OCI-M2 (cell line): ENCODE data around the gene BORCS8.
"Not testable (repeated sequence)": the region's sequence is repeated elsewhere in the genome, so short reads cannot be mapped to it uniquely, and the experiment has no call there.

Experiments
- DNase-seq: peaks from one replicate; lab custom pipeline; 2025; ENCODE audit not compliant: unreplicated experiment; lab: John Stamatoyannopoulos, UW

BORCS8 gene

DNA sequence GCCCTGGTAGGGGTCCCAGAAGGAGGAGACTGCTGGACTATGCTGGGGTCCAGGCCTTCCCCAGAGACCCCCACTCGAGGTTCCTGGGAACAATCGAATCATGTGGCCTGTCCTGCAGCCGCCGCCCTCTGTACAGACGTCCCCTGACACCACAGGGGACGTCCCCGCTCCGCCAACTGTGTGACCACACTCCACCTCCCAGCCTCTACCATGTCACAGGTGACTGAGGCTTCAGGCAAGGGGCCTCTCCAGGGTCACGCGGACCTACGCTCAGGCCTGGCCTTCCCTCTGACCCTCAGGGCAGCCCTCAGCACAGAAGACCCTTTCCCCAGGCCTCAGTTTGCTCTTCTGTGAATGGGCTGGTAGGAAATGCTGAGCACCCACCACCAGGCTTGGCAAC lies 40.5 kb downstream of the BORCS8 start:
- no peak for DNase-seq

DNA sequence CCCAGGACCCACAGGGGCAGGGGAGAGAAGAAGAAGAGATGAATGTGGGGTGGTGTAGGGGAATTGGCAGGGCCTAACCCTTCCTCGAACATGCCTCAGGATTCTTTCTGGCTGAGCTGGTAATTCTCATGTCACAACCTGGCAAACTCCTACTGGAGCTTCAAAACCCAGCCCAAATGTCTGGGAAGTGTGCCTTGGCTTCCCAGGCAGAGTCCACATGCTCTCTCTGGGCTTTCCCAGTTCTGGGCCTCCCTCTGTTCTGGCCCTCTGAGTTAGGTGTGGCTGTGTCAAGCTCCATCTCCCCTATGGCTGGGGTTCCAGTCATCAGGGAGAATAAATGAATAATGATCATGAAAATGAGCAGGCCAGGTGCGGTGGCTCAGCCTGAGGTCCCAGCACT lies 42.5 kb downstream of the BORCS8 start:
- DNase-seq: no peak

DNA sequence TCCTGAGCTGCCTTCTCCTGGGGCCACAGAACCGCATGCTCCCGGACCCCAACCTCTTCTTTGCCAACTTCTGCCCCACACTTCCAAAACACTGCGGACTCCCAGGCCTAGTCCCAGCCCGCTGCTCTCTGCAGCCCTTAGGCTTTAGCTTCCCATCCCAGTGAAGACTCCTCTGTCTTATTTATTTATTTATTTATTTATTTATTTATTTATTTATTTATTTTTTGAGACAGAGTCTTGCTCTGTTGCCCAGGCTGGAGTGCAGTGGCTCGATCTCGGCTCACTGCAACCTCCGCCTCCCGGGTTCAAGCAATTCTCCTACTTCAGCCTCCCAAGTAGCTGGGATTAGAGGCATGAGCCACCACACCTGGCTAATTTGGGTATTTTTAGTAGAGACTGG lies 43.4 kb downstream of the BORCS8 start:
- DNase-seq: not testable (repeated sequence)

DNA sequence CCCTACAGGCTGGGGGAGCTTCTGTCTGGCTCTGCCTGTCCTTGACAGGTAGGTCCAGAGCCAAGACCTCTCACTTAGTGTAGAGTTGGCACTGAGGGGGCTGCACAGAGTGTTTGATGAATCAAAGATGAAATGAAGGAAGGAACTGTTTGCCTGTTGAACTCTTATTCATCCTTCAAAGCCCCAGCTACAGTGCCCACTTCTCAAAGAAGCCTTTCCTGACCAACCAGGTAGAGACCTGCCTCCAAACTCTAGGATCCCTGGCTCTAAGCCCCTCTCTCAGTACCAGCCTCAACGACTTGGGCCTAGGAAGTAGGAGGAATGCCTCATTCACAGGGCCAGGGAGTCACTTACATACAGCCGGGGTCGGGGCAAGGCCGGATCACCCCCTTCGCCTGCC lies 44.6 kb downstream of the BORCS8 start:
- no peak for DNase-seq

DNA sequence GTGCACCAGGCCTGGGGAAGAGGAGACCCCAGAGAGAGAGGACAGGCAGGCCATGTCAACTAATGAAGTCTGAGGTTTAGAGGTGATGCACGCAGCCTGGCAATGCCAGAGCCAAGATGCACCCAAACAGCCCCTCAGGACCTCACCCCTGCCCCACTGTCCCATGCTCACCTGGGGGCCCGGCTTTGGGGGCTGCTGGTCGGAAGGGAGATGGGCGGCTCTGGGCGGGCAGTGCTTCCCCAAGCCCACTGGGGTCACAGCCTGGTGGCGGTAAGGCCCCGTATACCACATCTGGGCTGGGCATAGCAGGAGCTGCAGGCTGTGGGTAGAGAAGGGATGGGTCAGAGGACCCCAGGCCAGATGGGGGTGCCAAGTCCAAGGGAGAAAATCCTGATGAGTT lies 45.1 kb downstream of the BORCS8 start:
- DNase-seq: no peak

DNA sequence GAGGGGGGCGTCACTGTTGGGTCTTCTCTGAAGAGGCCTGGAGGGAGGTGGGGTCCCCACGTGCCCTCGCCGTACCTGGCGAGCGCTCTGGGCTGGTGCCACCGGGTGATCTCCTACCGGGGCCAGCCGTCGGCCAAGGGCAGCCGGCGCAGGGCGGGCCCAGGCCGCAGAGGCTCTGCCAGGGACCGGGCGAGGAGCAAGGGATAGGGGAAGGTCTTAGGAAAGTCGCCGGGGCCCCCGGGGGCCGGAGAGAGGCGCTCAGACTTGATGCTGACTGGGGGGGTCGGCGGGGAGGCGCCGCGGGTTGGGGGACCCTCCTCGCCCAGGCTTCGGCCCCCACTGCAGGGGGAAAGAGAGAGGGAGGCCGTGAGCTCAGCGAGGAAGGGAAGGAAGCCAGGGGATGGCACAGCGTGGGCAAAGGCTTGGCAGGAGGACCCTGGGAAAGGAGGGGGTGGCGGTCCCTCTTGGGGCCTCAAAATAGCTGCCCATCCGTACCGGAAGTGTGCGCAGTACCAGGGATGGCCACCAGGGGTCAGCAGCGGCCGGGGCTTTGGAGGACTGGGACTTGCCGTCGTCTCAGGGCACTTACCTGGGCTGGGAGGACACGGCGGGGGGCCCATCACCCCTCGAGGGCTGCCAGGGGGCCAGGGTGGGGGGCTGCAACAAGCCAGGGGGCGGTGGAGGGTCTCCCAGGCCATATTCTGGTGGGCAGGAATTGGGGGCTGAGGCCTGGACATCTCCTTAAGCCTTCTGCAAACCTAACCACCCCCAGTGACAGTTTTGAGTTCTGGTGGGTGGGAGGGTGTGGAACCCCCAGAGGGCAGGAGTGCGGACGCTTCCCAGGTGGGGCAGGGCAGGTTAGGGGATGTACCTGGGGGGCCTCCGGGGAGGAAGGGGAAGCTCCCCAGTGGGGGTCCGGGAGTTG lies 46.0 kb downstream of the BORCS8 start:
- DNase-seq: peak; percentile 13

DNA sequence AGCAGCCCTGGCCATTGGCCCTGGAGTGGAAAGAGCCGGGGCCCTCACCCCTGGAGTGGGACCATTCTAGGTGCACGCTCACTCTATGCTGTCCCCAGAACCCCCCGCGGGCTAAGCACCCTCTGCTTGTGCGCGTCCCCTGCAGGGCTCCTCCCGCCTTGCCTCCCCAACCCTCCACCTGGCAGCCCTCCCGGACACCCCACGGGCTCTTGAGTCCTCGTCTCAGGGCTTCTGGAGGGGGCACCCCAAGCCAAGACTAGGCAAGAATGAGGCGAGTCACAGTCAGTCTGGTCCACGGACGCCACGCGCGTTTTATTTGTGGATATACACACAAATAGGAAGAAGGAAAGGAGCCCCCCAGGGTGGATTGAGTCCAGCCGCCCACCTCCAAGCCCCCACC lies 46.7 kb downstream of the BORCS8 start:
- no peak for DNase-seq

DNA sequence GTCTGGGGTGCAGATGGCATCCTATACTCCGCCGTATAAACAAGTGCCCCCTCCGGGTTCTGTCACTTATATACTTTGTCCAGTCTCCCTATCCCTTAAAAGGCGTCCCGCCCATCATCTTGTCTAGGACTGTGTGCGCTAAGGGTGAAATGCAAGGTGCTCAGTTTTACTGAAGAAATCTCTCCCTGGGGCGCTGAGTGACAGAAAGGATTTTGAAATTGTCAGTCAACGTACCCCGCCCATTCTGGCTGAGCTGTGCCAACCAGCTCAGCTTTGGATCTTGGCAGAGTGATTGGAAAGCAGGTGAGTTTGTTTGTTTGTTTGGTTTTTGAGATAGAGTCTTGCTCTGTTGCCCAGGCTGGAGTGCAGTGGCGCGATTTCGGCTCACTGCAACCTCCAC lies 49.6 kb downstream of the BORCS8 start:
- DNase-seq: no peak

DNA sequence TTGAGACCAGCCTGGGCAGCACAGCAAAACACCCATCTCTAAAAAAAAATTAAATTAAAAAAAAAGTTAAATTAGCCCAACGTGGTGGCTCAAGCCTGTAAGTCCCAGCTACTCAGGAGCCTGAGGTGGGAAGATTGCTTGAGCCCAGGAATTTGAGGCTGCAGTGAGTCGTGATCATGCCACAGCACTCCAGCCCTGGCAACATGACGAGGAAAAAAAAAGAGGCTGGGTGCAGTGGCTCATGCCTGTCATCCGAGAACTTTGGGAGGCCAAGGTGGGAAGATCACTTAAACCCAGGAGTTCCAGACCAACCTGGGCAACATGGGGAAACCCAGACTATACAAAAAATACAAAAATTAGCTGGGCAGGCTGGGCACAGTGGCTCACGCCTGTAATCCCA lies 51.5 kb downstream of the BORCS8 start:
- DNase-seq: no peak

DNA sequence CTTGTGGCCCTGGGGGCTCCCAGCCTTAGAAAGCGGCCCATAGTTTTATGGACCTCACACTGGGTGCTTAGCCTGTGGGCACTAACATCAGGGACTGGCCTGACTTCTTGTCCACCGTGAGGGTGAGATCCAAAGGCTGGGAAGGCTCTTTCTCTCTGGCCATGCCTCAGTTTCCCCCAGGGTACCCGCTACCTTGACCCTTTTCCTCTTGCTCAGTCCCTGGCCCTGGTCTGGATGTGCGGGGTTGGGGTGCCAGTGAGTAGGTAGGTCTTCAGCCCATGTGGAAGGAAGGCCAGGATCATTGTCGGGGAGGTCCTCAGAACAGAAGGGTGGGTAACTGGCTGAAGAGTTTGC lies 52.1 kb downstream of the BORCS8 start:
- DNase-seq: no peak

DNA sequence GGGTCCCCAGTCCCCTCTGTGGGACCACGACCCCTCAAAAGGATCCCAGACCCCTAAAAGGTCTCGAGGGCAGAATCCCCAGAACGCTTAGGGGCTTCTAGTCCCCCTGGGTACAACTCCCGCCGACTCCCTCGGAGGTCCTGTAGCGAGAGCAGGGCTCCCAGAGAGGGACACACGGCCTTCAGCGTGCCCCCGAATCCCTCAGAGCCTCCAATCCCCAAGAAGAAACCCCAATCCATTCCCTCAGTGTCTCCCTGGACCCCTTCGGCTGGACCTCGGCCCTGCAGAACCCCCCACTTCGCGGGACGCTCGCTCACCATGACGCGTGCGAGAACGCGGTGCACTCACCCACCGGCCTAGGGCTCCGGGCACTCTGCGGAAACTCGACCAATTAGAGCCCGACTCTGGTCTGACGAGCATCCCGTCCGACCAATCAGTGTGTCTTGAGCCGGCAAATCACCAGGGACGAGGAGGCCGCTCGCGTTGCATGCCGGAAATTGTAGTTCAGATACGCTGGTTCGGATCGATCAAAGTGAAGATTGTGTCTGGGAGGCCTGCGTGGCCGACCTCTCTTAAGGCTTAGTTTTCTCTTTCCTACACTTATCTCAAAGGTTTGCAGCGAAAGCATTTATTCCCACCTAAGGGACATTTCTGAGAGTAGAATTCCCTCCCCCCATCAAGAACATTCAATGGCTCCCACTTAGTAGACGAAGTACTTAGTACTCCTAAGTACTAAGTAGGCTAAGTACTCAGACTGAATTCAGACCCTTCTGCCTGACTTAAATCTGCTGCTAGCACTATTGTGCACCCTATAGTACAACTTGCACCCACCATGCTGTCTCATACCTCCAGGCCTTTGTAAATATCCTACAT lies 53.6 kb downstream of the BORCS8 start, which contains the start of gene TMEM161A:
TMEM161A (minus strand) TSS at position 370 of the 873 bp plus-strand sequence; CDS start at position 320, 50 bp downstream.
- peak; percentile 95 for DNase-seq

DNA sequence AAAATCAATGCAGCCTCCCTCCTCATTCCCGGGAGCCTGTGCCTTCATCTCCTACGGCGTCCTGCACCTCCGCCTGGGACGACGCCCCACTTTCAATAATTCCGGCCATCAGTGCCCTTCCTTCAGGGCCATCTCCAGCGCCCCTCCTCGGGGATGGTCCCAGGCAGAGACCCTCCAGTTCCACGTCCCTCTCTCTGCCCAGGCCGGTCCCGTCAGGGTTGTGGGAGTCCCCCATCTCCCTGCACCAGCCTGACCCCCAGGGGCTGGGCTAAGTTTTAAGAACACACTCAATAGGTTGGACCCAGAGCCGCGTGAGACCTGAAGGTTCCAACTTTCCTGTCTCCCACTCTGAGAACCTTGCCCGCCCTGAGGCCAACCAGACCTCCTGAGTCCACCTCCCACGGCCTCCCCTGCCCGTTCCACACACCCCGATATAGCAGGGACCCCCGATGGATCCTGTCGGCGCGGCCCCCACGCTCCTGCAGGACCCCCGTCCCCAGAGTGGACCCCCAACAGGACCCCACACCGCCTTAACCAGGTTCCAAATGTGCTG lies 54.3 kb downstream of the BORCS8 start:
- no peak for DNase-seq

DNA sequence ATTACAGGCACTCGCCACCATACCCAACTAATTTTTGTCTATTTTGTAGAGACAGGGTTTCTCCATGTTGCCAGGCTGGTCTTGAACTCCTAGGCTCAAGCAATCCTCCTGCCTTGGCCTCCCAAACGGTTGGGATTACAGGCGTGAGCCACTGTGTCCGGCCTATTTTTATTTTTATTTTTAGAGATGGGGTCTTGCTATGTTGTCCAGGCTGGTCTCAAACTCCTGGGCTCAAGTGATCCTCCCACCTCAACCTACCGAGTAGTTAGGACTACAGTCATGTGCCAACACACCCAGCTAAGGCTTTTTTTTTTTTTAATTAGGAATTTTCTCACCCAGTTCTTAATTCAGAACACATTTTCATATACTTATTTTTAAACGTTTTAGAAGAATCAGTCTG lies 56.2 kb downstream of the BORCS8 start:
- DNase-seq: not testable (repeated sequence)

DNA sequence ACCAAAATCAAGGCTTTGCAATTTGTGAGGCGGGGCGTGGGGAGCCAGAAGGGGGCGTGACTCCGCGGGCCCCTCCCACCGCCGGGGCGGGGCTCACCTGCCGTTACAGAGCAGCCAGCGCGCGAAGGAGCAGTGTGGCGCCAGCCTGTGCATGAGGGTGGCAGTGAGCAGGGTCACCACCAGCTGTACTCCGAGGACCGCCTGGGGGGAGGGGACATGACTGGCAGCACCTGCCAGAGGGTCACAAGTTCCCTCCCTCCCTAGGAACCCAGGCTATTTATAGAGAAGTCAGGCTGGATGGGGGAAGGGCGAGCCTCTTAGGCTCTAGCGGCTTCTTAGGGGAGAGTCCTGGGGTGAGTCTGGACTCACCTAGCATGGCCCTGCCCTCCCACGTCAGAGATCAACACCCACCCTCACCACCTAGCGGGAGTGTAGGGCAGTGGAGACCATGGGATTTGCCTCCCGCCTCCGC lies 57.2 kb downstream of the BORCS8 start:
- DNase-seq: no peak

DNA sequence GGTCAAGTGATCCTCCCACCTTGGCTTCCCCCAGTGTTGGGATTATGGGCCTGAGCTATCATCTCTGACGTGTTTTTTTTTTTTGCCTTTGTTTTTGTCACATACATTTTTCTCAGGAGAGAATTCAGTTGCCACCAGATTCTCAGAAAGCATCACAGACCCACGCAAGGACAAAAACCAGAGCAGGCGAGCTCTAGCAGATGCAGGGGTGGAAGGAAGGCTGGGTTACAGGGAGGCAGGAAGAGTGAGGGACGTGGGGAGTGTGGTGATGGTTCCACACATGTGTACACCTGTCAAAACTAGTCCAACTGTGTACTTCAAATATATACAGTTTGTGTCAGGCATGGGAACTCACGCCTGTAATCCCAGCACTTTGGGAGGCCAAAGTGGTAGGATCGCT lies 58.0 kb downstream of the BORCS8 start:
- no peak for DNase-seq

DNA sequence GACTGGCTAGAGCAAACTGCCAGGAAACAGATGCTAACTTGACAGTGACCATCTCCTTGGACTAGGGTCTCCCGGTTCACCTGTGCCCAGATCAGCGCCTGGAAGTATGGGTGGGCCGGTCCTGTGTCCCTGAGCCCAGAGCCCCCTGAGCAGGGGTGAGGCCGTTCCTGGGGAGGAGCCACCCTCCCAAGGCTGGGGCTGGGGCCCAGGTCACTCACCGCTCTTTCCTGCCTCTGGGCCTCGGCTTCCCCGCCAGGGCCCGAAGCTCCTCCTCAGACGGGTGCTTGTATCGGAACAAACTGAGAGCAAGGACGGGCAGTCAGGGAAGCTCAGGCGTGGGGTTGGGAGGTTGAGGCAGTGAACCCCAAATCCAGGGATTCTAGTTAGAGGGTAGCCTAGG lies 59.0 kb downstream of the BORCS8 start:
- DNase-seq: no peak

DNA sequence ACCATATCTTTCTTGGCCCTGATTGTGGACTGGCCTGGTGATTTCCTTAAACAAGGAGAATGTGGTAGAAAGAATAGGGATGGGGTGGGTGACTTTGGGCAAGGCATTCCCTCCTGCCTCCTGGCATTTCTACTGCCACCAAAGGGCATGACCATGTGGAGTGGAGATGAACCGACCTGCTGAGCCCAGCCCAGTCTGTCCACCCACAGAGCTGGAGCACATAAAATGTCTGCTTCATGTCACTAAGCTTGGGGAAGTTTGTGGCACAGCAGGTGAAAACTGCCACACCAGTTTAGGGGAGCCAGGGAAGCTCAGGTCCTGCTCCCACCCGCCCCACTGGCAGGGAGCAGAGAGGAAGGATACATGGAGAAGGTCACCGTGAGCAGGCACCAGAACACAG lies 60.0 kb downstream of the BORCS8 start:
- DNase-seq: no peak
